OCI-LY1 (cell line): Measurements from ENCODE around the gene ZNF664.

Source experiments
- EZH2 ChIP-seq: fragments of 200-600 bp; sonication (generic), shearing (Covaris generic); IDR thresholded peaks from 2 replicates; pipeline ENCODE4 v1.8.0; 2017; ENCODE audit warnings: borderline replicate concordance, mixed run types, mild to moderate bottlenecking, antibody characterized with exemption, low read length, moderate library complexity, mixed read lengths
- TF ChIP-seq, protein P1 (sequence below): fragments of 200-600 bp; sonication (generic), shearing (Covaris generic); IDR thresholded peaks from 2 replicates; pipeline ENCODE4 v1.5.1; 2017; ENCODE audit warnings: mild to moderate bottlenecking, antibody characterized with exemption, low read length, moderate library complexity, mixed read lengths

DNA sequence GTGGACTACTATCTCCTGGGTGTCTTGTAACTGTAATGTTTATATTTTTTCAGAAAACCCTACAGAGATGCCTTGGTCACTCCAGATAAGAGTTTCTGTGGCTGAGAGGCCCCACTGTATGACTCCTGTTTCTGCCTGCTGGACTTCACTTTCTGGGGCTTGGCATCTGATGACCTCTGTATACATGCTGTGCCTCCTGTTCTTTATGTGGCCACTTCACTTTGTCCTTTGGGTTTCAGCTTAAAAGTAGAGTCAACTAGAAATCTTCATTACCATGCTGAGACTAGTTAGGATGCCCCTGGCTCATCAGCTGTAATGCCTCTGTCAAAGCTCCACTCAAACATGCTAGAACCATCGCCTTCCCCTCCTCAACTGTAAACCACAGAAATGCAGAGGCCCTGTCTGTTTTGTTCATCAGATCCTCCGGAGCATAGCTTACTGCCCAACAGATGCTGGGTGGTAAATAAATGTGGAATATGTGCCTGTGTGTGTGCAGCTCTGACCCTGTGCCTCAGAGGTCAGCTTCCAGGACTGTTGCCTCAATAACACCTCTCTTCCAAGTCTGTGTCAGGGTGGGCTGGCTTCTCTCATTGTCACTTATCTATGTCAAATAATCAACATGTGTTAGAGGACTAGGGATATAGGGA lies 25.5 kb downstream of the ZNF664 start:
- TF ChIP-seq, protein P1, sequence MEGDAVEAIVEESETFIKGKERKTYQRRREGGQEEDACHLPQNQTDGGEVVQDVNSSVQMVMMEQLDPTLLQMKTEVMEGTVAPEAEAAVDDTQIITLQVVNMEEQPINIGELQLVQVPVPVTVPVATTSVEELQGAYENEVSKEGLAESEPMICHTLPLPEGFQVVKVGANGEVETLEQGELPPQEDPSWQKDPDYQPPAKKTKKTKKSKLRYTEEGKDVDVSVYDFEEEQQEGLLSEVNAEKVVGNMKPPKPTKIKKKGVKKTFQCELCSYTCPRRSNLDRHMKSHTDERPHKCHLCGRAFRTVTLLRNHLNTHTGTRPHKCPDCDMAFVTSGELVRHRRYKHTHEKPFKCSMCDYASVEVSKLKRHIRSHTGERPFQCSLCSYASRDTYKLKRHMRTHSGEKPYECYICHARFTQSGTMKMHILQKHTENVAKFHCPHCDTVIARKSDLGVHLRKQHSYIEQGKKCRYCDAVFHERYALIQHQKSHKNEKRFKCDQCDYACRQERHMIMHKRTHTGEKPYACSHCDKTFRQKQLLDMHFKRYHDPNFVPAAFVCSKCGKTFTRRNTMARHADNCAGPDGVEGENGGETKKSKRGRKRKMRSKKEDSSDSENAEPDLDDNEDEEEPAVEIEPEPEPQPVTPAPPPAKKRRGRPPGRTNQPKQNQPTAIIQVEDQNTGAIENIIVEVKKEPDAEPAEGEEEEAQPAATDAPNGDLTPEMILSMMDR: no peak
- TF ChIP-seq EZH2: no peak
